ENCODE data around the gene MYL9. TPM values are rescaled to one million over a fixed set of nuclear protein-coding genes. Genes with fewer than 3 reads are reported as not detected.
A peak's percentile ranks its signal among the peaks of the same experiment; 100 is the strongest.

The MYL9 gene
- total and polyA plus RNA-seq, 8 donors, result 9.9 to 122 (median 31.7) TPM

DNA sequence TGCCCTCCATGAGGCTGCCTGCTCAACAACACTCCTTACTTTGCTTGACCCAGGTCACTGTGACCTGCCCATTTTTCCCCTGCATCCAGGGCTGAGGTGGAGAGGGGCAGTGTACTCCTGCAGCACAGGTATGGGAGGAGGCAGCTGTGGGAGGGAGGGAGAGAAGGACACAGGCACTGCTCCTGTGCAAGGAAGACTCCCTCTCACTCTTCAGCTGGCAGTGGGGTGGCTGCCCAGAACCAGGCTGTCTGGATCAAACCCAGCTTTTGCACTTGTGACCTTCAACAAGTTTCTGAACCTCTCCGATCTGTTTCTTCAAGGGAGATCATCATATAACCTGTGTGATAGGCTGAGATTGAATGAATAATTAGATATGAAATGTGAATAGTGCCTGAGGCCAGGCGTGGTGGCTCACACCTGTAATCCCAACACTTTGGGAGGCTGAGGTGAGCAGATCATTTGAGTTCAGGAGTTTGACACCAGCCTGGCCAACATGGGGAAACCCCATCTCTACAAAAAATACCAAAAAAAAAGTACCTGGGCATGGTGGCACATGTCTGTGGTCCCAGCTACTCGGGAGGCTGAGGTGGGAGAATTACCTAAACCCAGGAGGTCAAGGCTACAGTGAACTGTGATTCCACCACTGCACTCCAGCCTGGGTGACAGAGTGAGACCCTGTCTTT, 46.2 kb downstream of the MYL9 start:
- Histone ChIP-seq H3K36me3 (peaks cover 0 to 4% (median 0%) of the 10 kb centered on the region in 3 donors), H3K4me1 (no peaks in the 10 kb centered on the region), H3K27me3 (no peaks in the 10 kb centered on the region), H3K9me3 (no peaks in the 10 kb centered on the region), H3K4me3 (no peak overlapping the region), H3K27ac (no peak overlapping the region)
- ATAC-seq (peak in 1 of 4 donors; percentile 35), FAIRE-seq (no peak), DNase-seq (no peak)
- intact Hi-C loops (cut with DNase I), result no loop called here
- WGBS, 2 donors, result 67 to 75% methylated on average over 3 of the region's 3 CpGs
- TF ChIP-seq, protein P1, sequence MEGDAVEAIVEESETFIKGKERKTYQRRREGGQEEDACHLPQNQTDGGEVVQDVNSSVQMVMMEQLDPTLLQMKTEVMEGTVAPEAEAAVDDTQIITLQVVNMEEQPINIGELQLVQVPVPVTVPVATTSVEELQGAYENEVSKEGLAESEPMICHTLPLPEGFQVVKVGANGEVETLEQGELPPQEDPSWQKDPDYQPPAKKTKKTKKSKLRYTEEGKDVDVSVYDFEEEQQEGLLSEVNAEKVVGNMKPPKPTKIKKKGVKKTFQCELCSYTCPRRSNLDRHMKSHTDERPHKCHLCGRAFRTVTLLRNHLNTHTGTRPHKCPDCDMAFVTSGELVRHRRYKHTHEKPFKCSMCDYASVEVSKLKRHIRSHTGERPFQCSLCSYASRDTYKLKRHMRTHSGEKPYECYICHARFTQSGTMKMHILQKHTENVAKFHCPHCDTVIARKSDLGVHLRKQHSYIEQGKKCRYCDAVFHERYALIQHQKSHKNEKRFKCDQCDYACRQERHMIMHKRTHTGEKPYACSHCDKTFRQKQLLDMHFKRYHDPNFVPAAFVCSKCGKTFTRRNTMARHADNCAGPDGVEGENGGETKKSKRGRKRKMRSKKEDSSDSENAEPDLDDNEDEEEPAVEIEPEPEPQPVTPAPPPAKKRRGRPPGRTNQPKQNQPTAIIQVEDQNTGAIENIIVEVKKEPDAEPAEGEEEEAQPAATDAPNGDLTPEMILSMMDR (IDR thresholded peaks at IDR 0.05), result no peak

DNA sequence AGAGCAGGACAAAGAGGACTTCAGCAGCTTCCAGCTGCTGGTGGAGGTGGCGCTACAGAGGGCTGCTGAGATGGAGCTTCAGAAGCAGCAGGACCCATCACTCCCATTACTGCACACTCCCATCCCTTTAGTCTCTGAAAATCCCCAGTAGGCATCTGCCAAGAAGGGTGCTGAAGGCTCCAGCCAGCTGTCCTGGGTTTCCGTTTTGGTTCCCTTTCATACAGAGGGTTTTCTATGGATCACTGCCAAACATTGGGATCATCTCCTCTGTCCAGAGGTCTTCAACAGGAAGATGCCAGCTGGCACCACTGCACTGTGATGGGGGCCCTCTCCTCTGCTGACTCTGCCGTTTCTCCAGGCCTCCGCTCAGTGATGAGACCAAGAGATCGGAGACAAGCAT, 50.0 kb downstream of the MYL9 start:
- H3K27ac ChIP-seq, result no peak overlapping the region
- H3K36me3 ChIP-seq, result peaks cover 0 to 4% (median 0%) of the 10 kb centered on the region in 3 donors
- H3K27me3 ChIP-seq, result no peaks in the 10 kb centered on the region
- TF ChIP-seq, protein P1 (IDR thresholded peaks at IDR 0.05), result no peak
- no peak for FAIRE-seq
- no peak for ATAC-seq
- H3K9me3 ChIP-seq, result no peaks in the 10 kb centered on the region
- 90 to 92% methylated on average over 5 of the region's 5 CpGs for WGBS, 2 donors
- no peak overlapping the region for H3K4me3 ChIP-seq
- no peaks in the 10 kb centered on the region for H3K4me1 ChIP-seq
- DNase-seq, result no peak
- intact Hi-C loops (cut with DNase I), result no loop called here

DNA sequence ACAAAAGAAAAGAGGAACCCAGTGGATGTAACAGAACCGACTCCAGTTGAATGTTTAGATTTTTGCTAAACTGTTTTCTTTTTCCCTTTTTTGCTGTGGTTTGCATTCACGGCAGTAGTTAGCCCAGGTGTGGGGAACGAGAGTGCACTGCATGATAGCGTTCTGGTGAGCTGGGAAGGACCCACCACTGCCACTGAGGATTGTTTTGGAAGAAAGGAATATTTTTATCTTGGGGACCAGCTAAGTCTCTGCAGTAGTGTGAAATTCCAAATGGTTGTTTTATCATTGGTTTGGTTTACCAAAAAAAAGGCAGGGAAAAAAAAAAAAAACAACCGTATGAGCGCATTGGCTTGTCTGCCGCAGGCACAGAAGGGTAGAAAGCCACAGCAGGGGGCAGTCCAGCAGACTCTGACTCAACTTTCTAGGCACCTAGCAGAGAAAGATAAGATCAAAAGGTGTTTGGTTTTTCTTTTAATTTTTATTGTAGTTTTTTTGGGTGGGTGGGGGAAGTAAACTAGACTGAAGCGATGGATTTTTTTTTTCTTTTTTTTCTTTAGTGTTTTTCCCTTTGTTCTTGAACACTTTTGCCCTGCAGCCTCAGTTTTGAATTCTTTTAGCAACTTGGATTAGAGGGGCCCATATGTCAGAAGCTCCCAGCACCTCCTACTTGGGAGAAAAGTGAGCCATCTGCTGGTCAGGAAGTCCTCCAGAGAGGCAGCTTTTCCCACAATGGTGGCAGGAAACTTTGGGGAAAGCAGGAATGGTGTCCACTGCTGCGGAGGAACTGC, 50.7 kb downstream of the MYL9 start:
- TF ChIP-seq, protein P1 (IDR thresholded peaks at IDR 0.05), result no peak
- intact Hi-C loops (cut with DNase I), result no loop called here
- Histone ChIP-seq H3K4me3 (no peak overlapping the region), H3K27me3 (no peaks in the 10 kb centered on the region), H3K27ac (no peak overlapping the region), H3K36me3 (peaks cover 0 to 4% (median 0%) of the 10 kb centered on the region in 3 donors), H3K9me3 (no peaks in the 10 kb centered on the region), H3K4me1 (no peaks in the 10 kb centered on the region)
- FAIRE-seq (no peak), ATAC-seq (peak in 3 of 4 donors; percentile 46 to 71 (median 60)), DNase-seq (no peak)
- 88 to 90% methylated on average over 9 of the region's 9 CpGs for WGBS, 2 donors

DNA sequence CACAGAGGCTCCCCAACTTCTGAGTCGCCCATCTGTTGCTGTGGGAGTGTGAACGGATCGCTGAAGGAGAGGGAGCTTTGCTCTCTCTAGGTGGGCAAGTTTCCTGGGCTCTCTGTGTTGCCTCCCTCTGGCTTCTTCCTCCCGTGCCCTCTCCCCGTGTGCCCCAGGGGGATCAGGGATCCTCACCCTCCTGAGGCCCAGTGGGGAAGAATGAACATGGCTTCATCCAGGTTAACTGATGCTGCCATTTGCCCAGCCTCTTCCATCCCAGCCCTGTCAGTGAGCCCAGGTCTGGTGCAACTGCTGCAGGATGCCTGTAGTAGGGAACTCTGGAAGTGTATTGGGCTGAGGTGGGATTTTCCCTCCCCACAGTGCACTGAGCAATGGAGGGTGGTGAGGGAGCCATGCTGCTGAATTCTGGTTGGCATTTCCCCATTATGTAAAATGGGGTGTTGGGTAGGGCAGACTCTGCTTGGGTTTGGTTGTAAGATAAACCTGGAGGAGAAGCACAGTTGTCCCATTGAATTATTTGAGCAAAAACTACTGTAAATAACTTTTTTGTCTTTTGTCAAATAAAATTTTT, 52.1 kb downstream of the MYL9 start:
- FAIRE-seq (no peak), DNase-seq (no peak), ATAC-seq (no peak)
- Histone ChIP-seq H3K27ac (no peak overlapping the region), H3K4me1 (no peaks in the 10 kb centered on the region), H3K36me3 (peaks cover 0 to 4% (median 0%) of the 10 kb centered on the region in 3 donors), H3K9me3 (no peaks in the 10 kb centered on the region), H3K27me3 (no peaks in the 10 kb centered on the region), H3K4me3 (no peak overlapping the region)
- intact Hi-C loops (cut with DNase I), result no loop called here
- 88 to 90% methylated on average over 5 of the region's 5 CpGs for WGBS, 2 donors
- TF ChIP-seq, protein P1 (IDR thresholded peaks at IDR 0.05), result no peak
